Activated CD4-positive, alpha-beta T cell treated with anti-CD3 and anti-CD28 coated beads for 36 hours (primary cell): ENCODE results near the gene FA2H. TPM values are rescaled to one million over a fixed set of nuclear protein-coding genes. Genes with fewer than 3 reads are reported as not detected.

Experiments used
- ATAC-seq: fragments of 200-7000 bp; cut with Tn5 transposase; one replicate; pipeline ENCODE4 v1.10.0; 2021; ENCODE audit warnings: mild to moderate bottlenecking, moderate library complexity
- CTCF ChIA-PET: fragments of 350-600 bp; sonication (Branson Sonifier 250); formaldehyde crosslinking; loops from one replicate; lab custom pipeline; 2021; ENCODE audit warnings: antibody characterized with exemption; lab: Charles Lee
- POLR2A ChIA-PET: fragments of 350-600 bp; sonication (Branson Sonifier 250); formaldehyde crosslinking; loops from one replicate; lab custom pipeline; 2021; ENCODE audit warnings: antibody characterized with exemption, inconsistent platforms; lab: Charles Lee
- DNase-seq: peaks from one replicate; pipeline ENCODE4 v3.0.0-alpha.2; 2020
- H3K27ac Mint-ChIP-seq: one replicate; pipeline ENCODE4 v1.8.0; 2021; ENCODE audit warnings: mixed read lengths
- H3K27me3 Mint-ChIP-seq: one replicate; pipeline ENCODE4 v1.8.0; 2021; ENCODE audit warnings: mixed read lengths
- H3K36me3 Mint-ChIP-seq: one replicate; pipeline ENCODE4 v1.8.0; 2021; ENCODE audit warnings: low read depth, mixed read lengths
- H3K4me1 Mint-ChIP-seq: one replicate; pipeline ENCODE4 v1.8.0; 2021; ENCODE audit warnings: mixed read lengths
- H3K4me3 Mint-ChIP-seq: one replicate; pipeline ENCODE4 v1.8.0; 2021; ENCODE audit warnings: mild to moderate bottlenecking, moderate library complexity, mixed read lengths
- H3K9me3 Mint-ChIP-seq: one replicate; pipeline ENCODE4 v1.8.0; 2021; ENCODE audit warnings: low read depth, mixed read lengths
- intact Hi-C, 2 experiments: fragments of 100-400 bp; cut with DNase I in 1 of 2; cut with micrococcal nuclease in 1 of 2; formaldehyde crosslinking; loops; one replicate each; pipeline versions ENCODE4 v1.14.2 to v1.15.1; 2022 to 2024; cut with DNase I, micrococcal nuclease
- total RNA-seq, 2 experiments: library from RNA; stranded (reverse); gene quantifications; one replicate each; pipeline ENCODE4 v1.2.3, GENCODE V29; 2021

The FA2H gene
- total RNA-seq, 2 experiments from 2014 or later = not detected

DNA sequence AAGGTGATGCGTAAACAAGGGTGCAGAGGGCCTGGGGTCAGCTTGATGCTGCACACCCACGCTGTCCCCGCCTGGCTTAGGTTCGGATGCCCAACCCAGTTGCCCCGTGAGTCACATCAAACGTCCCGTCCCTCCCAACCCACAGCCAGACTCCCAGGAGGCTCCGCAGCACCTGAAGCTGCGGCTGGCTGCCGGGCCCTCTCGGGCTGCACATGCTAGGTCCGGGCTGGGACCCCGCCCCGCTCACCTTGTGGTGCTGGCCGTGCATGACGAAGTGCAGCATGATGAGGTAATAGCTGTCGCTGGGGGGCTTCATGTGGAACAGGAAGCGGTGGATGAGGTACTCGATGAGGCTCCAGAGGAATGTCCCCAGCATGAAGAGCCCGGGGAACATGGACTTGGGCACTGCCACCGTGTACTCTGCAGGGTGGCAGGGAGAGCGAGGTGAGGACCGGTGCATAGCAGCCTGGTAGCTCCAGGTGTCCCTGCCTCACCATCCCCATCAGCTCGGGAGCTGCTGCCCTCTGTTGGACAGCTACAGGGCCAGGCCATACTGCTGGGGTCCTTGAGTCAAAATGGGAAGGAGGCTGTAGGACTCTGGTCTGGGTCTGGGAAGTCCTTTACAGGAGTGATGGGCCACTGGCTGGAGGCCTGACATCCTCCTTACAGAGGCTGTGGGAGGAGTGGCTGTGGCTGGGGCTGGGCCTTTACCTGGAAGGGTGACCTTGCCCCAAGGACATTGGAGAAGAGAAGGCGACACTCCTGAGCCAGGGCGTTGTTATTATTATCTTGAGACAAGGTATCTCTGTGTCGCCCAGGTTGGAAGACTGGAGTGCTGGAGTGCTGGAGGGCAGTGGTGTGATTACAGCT is 55.6 kb downstream of the FA2H start:
- ATAC-seq = no peak

GRCh38 chr16:74718140-74718539 is 56.5 kb downstream of the FA2H start:
- Mint-ChIP-seq H3K4me1 (no peaks in the 10 kb centered on the region), H3K36me3 (no peaks in the 10 kb centered on the region), H3K9me3 (no peaks in the 10 kb centered on the region), H3K27ac (no peak overlapping the region), H3K4me3 (no peak overlapping the region), H3K27me3 (no peaks in the 10 kb centered on the region)
- ATAC-seq (no peak), DNase-seq (no peak)
- intact Hi-C loops = no loop called here
- ChIA-PET POLR2A (no interaction called here), CTCF (no interaction called here)

More for the DNA sequence above, 55.6 kb downstream of the FA2H start:
- Mint-ChIP-seq H3K27ac (no peak overlapping the region), H3K27me3 (no peaks in the 10 kb centered on the region), H3K9me3 (no peaks in the 10 kb centered on the region), H3K36me3 (no peaks in the 10 kb centered on the region), H3K4me1 (no peaks in the 10 kb centered on the region), H3K4me3 (no peak overlapping the region)
- CTCF ChIA-PET = interaction anchor here (0.8 to 1.0 kb wide), 2 partner anchors 11 to 45 kb away, joined by 3 read pairs; no protein-coding TSS in a partner anchor
- POLR2A ChIA-PET = no interaction called here
- DNase-seq = no peak
- intact Hi-C loops = no loop called here

DNA sequence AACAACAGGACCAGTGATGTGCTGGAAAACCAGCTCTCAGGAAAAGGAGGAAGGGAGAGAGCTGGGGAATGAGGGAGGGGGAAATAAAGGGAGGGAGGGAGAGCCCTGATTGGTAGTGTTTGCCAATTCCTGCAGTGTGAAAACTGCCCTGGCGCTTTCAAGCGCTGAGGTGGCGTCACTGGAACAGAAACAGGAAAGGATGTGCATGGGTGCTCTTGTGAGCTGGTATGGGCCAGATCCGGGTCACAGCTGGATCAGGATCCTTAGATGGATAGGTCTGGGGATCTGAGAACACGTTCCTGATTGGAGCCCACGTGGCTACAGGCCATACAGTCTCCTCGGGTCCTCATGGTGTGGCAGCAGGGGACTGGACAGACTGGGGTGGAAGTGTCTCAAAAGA is 57.3 kb downstream of the FA2H start:
- CTCF ChIA-PET = interaction anchor here (0.6 kb wide), 1 partner anchor 79 kb away, joined by 3 read pairs; no protein-coding TSS in a partner anchor
- ATAC-seq (no peak), DNase-seq (no peak)
- H3K27me3 Mint-ChIP-seq = no peaks in the 10 kb centered on the region
- no peaks in the 10 kb centered on the region for H3K9me3 Mint-ChIP-seq
- POLR2A ChIA-PET = no interaction called here
- no peak overlapping the region for H3K4me3 Mint-ChIP-seq
- H3K36me3 Mint-ChIP-seq = no peaks in the 10 kb centered on the region
- H3K27ac Mint-ChIP-seq = no peak overlapping the region
- no peaks in the 10 kb centered on the region for H3K4me1 Mint-ChIP-seq
- intact Hi-C loops = no loop called here

DNA sequence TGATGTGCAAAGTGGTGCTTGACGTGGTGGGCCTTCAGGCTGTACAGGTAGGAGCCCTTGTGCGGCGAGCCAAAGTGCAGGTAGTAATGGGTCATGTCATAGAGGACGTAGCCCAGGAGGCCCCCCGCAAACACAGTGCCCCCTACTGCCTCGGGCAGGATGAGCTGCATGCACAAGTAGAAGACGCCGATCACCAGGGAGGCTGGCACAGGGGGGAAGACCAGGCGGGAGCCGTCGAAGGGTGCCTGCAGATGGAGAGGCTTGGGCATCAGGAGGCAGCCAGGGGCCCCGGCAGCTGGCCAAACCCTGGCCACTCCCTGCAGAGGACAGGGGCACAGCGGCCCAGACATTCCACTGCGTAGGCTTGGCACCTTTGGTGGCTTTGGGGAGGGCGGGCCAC is 58.3 kb downstream of the FA2H start:
- CTCF ChIA-PET = interaction anchor here (0.6 kb wide), 1 partner anchor 15 kb away, joined by 3 read pairs; no protein-coding TSS in a partner anchor

GRCh38 chr16:74713876-74714275 is 60.7 kb downstream of the FA2H start:
- H3K4me3 Mint-ChIP-seq = no peak overlapping the region
- peaks cover 1% of the 10 kb centered on the region for H3K4me1 Mint-ChIP-seq
- intact Hi-C loops = no loop called here
- ATAC-seq (no peak), DNase-seq (no peak)
- H3K27me3 Mint-ChIP-seq = no peaks in the 10 kb centered on the region
- no peak overlapping the region for H3K27ac Mint-ChIP-seq
- POLR2A ChIA-PET = no interaction called here
- H3K9me3 Mint-ChIP-seq = no peaks in the 10 kb centered on the region
- CTCF ChIA-PET = interaction anchor here (2.6 to 4.9 kb wide), 3 partner anchors 12 to 149 kb away, joined by 17 to 38 read pairs (median 27); partner anchors contain the start of gene MLKL
- H3K36me3 Mint-ChIP-seq = no peaks in the 10 kb centered on the region

More for the DNA sequence above, 58.3 kb downstream of the FA2H start:
- Mint-ChIP-seq H3K27ac (no peak overlapping the region), H3K4me3 (no peak overlapping the region), H3K4me1 (no peaks in the 10 kb centered on the region), H3K36me3 (no peaks in the 10 kb centered on the region), H3K27me3 (no peaks in the 10 kb centered on the region), H3K9me3 (no peaks in the 10 kb centered on the region)
- intact Hi-C loops = no loop called here
- ATAC-seq (no peak), DNase-seq (no peak)
- POLR2A ChIA-PET = no interaction called here

GRCh38 chr16:74713325-74713724 is 61.3 kb downstream of the FA2H start:
- DNase-seq (no peak), ATAC-seq (no peak)
- H3K36me3 Mint-ChIP-seq = no peaks in the 10 kb centered on the region
- ChIA-PET CTCF (interaction anchor here (0.6 to 4.9 kb wide), 5 partner anchors 12 to 440 kb away, joined by 3 to 38 read pairs (median 17); partner anchors contain the start of gene MLKL), POLR2A (no interaction called here)
- no peak overlapping the region for H3K4me3 Mint-ChIP-seq
- H3K27ac Mint-ChIP-seq = no peak overlapping the region
- no peaks in the 10 kb centered on the region for H3K9me3 Mint-ChIP-seq
- no peaks in the 10 kb centered on the region for H3K27me3 Mint-ChIP-seq
- intact Hi-C loops = no loop called here
- peaks cover 1% of the 10 kb centered on the region for H3K4me1 Mint-ChIP-seq

- H3K27ac Mint-ChIP-seq = no peak overlapping the region
- ChIA-PET POLR2A (interaction anchor here (1.0 kb wide), 1 partner anchor 41 kb away, joined by 3 read pairs; no protein-coding TSS in a partner anchor), CTCF (interaction anchor here (0.7 to 4.9 kb wide), 8 partner anchors 12 to 151 kb away, joined by 3 to 38 read pairs (median 4); partner anchors contain the start of gene MLKL)
- no peaks in the 10 kb centered on the region for H3K9me3 Mint-ChIP-seq
- no peak for DNase-seq
- no peaks in the 10 kb centered on the region for H3K36me3 Mint-ChIP-seq
- intact Hi-C loops = no loop called here
- H3K4me1 Mint-ChIP-seq = peaks cover 1% of the 10 kb centered on the region
- H3K4me3 Mint-ChIP-seq = no peak overlapping the region
- no peak for ATAC-seq
- H3K27me3 Mint-ChIP-seq = no peaks in the 10 kb centered on the region
Observed at GRCh38 chr16:74711938-74712337, 62.7 kb downstream of the FA2H start.

DNA sequence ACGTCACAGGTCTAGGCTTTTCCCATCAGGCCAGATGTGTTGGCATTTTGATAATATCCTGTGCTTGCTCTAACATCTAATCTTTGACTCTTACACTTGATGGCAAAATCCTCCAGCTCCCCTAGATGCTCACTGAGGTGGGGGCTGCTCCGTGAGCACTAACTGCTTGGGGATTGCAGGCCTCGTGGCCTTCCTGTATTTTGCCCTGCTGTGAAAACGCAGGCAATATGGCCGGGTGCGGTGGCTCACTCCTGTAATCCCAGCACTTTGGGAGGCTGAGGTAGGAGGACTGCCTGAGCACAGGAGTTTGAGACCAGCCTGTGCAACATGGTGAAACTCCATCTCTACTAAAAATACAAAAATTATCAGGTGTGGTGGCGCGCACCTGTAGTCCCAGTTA is 64.2 kb downstream of the FA2H start:
- intact Hi-C loops = no loop called here
- POLR2A ChIA-PET = interaction anchor here (1.0 kb wide), 1 partner anchor 9 kb away, joined by 3 read pairs; no protein-coding TSS in a partner anchor
- Mint-ChIP-seq H3K9me3 (no peaks in the 10 kb centered on the region), H3K27me3 (no peaks in the 10 kb centered on the region), H3K4me1 (peaks cover 1% of the 10 kb centered on the region), H3K36me3 (no peaks in the 10 kb centered on the region), H3K27ac (no peak overlapping the region), H3K4me3 (no peak overlapping the region)
- CTCF ChIA-PET = interaction anchor here (0.6 to 1.6 kb wide), 13 partner anchors 10 to 354 kb away, joined by 3 to 18 read pairs (median 3); partner anchors contain the start of gene MLKL
- DNase-seq (no peak), ATAC-seq (no peak)

DNA sequence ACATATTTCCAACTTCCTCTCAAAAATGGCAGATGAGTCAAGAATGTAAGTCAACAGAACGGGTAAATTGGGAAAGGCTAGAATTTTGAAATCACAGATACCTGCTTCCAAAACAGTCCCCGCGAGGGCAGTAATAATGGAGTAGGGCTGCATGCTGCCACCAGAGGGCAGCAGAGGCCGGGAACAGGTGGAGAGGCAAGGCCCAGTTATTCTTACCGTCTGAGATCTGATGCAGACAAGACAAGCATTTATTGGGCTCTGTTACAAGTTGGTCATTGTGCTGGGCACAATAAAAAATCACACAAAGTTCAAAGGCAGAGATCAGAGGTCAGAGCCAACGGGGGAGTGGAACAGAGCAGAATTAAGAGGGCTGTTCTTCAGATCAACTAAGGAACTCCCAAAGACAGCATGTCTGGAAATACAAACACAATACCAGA is 65.2 kb downstream of the FA2H start:
- Mint-ChIP-seq H3K4me1 (peaks cover 6% of the 10 kb centered on the region), H3K9me3 (no peaks in the 10 kb centered on the region), H3K4me3 (no peak overlapping the region), H3K27ac (no peak overlapping the region), H3K27me3 (no peaks in the 10 kb centered on the region), H3K36me3 (no peaks in the 10 kb centered on the region)
- ATAC-seq = peak; percentile 99
- peak; percentile 90 for DNase-seq
- intact Hi-C loops = loop anchor here (1.0 to 10.0 kb wide), 5 partner anchors 17 to 676 kb away; partner anchors contain the start of gene LDHD (in 1 of the 2)
- ChIA-PET CTCF (interaction anchor here (0.6 to 1.6 kb wide), 12 partner anchors 9 to 355 kb away, joined by 3 to 18 read pairs (median 4); partner anchors contain the start of gene MLKL), POLR2A (interaction anchor here (1.0 kb wide), 1 partner anchor 8 kb away, joined by 3 read pairs; no protein-coding TSS in a partner anchor)

- ATAC-seq = peak; percentile 68
Observed at GRCh38 chr16:74700438-74701225, 74.0 kb downstream of the FA2H start, which contains the start of gene MLKL. MLKL (minus strand) TSS chr16:74700862; CDS start chr16:74695757, 5,105 bp downstream.

More at GRCh38 chr16:74700438-74701225, 74.0 kb downstream of the FA2H start, which contains the start of gene MLKL:
- peak within 1 kb of the TSS; percentile 96 for H3K4me3 Mint-ChIP-seq
- H3K27ac Mint-ChIP-seq = peak within 1 kb of the TSS; percentile 100
- no peaks in the 10 kb centered on the region for H3K9me3 Mint-ChIP-seq
- intact Hi-C loops = loop anchor here (1.0 to 10.0 kb wide), 9 partner anchors 34 to 448 kb away; partner anchors contain the start of genes RFWD3 (in 2 of the 2), FA2H (in 1 of the 2), LDHD (in 1 of the 2) and PSMD7 (in 1 of the 2)
- H3K27me3 Mint-ChIP-seq = no peaks in the 10 kb centered on the region
- CTCF ChIA-PET = interaction anchor here (0.6 to 5.3 kb wide), 12 partner anchors 9 to 202 kb away, joined by 3 to 27 read pairs (median 5); partner anchors contain the start of genes FA2H and RFWD3
- H3K4me1 Mint-ChIP-seq = peaks cover 55% of the 10 kb centered on the region
- POLR2A ChIA-PET = interaction anchor here (0.6 to 2.2 kb wide), 5 partner anchors 9 to 54 kb away, joined by 3 to 19 read pairs (median 7); partner anchors contain the start of gene RFWD3
- peaks cover 24% of the 10 kb centered on the region for H3K36me3 Mint-ChIP-seq
- DNase-seq = peak; percentile 80
